Measurements from ENCODE around the gene NR1D1.

Gene NR1D1

DNA sequence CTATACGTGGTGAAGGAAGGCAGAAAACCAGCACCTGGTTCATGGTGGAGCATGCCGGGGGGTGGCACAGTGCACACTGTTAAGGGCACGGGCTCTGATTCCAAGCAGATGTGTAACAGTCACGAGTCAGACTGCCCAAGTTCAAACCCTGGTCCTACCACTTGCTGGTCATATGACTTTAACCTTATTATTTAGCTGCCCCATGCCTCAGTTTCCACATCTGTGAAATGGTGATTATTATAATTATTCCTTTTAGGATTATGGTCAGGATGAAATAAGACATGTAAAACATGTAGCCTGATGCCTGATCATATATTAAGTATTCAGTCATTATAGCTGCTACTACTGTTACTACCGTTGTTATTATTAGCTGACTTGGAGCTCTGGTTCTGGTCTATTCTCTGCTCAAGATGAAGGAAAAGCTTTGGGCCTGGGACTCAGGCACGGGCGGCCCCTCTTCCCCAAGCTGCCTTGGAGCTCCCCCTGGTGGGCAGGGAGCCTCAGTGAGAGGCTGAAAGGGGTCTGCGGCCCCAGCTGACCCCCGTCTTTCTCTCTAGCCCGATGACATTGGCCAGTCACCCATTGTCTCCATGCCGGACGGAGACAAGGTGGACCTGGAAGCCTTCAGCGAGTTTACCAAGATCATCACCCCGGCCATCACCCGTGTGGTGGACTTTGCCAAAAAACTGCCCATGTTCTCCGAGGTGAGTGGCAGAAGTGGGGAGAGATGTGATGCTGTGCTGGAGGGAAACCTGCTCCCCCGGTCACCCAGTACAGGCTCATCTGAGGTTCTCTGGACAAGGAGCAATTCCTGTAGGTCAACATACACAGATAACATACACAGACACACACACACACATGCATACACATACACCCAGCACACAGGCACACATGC lies 14.0 kb downstream of the NR1D1 start (continued):
- TF ChIP-seq ZNF324 (tag by site-specific recombination; IDR thresholded peaks at IDR 0.05) (no peak), ZNF133 (tag by site-specific recombination; IDR thresholded peaks at IDR 0.05) (no peak), ZNF221 (tag by site-specific recombination; IDR thresholded peaks at IDR 0.05; ENCODE audit: borderline replicate concordance) (no peak), ZNF341 (tag by site-specific recombination; IDR thresholded peaks at IDR 0.05; ENCODE audit: low read depth) (no peak), ZNF623 (tag by site-specific recombination; IDR thresholded peaks at IDR 0.05) (no peak), ZBTB20 (tag by site-specific recombination; IDR thresholded peaks at IDR 0.05) (no peak), ZNF10 (tag by site-specific recombination; IDR thresholded peaks at IDR 0.05) (no peak), ZNF48 (tag by site-specific recombination; IDR thresholded peaks at IDR 0.05) (no peak), ZNF155 (tag by site-specific recombination; IDR thresholded peaks at IDR 0.05) (no peak), ZIC2 (tag by site-specific recombination; IDR thresholded peaks at IDR 0.05) (no peak), ZNF2 (tag by site-specific recombination; IDR thresholded peaks at IDR 0.05) (no peak), ZNF843 (tag by site-specific recombination; IDR thresholded peaks at IDR 0.05) (no peak), ZNF16 (tag by site-specific recombination; IDR thresholded peaks at IDR 0.05; ENCODE audit: low read depth) (no peak), SCRT2 (tag by site-specific recombination; IDR thresholded peaks at IDR 0.05) (no peak), ZNF548 (tag by site-specific recombination; IDR thresholded peaks at IDR 0.05) (no peak), KLF16 (tag by site-specific recombination; IDR thresholded peaks at IDR 0.05) (no peak), ZBTB8A (tag by site-specific recombination; IDR thresholded peaks at IDR 0.05) (no peak), MEIS1 (CRISPR knock-in tag; IDR thresholded peaks at IDR 0.05; ENCODE audit: borderline replicate concordance) (no peak)
- TF ChIP-seq, protein P1, sequence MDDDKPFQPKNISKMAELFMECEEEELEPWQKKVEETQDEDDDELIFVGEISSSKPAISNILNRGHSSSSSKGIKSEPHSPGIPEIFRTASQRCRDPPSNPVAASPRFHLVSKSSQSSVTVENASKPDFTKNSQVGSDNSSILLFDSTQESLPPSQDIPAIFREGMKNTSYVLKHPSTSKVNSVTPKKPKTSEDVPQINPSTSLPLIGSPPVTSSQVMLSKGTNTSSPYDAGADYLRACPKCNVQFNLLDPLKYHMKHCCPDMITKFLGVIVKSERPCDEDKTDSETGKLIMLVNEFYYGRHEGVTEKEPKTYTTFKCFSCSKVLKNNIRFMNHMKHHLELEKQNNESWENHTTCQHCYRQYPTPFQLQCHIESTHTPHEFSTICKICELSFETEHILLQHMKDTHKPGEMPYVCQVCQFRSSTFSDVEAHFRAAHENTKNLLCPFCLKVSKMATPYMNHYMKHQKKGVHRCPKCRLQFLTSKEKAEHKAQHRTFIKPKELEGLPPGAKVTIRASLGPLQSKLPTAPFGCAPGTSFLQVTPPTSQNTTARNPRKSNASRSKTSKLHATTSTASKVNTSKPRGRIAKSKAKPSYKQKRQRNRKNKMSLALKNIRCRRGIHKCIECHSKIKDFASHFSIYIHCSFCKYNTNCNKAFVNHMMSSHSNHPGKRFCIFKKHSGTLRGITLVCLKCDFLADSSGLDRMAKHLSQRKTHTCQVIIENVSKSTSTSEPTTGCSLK (tag by site-specific recombination; IDR thresholded peaks at IDR 0.05) = 0 out of 2 replicates have a peak, but pooled peaks have one; percentile 28
- TF ChIP-seq, protein P2, sequence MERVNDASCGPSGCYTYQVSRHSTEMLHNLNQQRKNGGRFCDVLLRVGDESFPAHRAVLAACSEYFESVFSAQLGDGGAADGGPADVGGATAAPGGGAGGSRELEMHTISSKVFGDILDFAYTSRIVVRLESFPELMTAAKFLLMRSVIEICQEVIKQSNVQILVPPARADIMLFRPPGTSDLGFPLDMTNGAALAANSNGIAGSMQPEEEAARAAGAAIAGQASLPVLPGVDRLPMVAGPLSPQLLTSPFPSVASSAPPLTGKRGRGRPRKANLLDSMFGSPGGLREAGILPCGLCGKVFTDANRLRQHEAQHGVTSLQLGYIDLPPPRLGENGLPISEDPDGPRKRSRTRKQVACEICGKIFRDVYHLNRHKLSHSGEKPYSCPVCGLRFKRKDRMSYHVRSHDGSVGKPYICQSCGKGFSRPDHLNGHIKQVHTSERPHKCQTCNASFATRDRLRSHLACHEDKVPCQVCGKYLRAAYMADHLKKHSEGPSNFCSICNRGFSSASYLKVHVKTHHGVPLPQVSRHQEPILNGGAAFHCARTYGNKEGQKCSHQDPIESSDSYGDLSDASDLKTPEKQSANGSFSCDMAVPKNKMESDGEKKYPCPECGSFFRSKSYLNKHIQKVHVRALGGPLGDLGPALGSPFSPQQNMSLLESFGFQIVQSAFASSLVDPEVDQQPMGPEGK (tag by site-specific recombination; IDR thresholded peaks at IDR 0.05) = 0 out of 2 replicates have a peak, but pooled peaks have one; percentile 27
- TF ChIP-seq, protein P3, sequence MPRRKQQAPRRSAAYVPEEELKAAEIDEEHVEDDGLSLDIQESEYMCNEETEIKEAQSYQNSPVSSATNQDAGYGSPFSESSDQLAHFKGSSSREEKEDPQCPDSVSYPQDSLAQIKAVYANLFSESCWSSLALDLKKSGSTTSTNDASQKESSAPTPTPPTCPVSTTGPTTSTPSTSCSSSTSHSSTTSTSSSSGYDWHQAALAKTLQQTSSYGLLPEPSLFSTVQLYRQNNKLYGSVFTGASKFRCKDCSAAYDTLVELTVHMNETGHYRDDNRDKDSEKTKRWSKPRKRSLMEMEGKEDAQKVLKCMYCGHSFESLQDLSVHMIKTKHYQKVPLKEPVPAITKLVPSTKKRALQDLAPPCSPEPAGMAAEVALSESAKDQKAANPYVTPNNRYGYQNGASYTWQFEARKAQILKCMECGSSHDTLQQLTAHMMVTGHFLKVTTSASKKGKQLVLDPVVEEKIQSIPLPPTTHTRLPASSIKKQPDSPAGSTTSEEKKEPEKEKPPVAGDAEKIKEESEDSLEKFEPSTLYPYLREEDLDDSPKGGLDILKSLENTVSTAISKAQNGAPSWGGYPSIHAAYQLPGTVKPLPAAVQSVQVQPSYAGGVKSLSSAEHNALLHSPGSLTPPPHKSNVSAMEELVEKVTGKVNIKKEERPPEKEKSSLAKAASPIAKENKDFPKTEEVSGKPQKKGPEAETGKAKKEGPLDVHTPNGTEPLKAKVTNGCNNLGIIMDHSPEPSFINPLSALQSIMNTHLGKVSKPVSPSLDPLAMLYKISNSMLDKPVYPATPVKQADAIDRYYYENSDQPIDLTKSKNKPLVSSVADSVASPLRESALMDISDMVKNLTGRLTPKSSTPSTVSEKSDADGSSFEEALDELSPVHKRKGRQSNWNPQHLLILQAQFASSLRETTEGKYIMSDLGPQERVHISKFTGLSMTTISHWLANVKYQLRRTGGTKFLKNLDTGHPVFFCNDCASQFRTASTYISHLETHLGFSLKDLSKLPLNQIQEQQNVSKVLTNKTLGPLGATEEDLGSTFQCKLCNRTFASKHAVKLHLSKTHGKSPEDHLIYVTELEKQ (tag by site-specific recombination; IDR thresholded peaks at IDR 0.05; ENCODE audit: borderline replicate concordance) = no peak
- TF ChIP-seq, protein P4, sequence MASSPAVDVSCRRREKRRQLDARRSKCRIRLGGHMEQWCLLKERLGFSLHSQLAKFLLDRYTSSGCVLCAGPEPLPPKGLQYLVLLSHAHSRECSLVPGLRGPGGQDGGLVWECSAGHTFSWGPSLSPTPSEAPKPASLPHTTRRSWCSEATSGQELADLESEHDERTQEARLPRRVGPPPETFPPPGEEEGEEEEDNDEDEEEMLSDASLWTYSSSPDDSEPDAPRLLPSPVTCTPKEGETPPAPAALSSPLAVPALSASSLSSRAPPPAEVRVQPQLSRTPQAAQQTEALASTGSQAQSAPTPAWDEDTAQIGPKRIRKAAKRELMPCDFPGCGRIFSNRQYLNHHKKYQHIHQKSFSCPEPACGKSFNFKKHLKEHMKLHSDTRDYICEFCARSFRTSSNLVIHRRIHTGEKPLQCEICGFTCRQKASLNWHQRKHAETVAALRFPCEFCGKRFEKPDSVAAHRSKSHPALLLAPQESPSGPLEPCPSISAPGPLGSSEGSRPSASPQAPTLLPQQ (tag by site-specific recombination; IDR thresholded peaks at IDR 0.05) = no peak
- TF ChIP-seq, protein P5, sequence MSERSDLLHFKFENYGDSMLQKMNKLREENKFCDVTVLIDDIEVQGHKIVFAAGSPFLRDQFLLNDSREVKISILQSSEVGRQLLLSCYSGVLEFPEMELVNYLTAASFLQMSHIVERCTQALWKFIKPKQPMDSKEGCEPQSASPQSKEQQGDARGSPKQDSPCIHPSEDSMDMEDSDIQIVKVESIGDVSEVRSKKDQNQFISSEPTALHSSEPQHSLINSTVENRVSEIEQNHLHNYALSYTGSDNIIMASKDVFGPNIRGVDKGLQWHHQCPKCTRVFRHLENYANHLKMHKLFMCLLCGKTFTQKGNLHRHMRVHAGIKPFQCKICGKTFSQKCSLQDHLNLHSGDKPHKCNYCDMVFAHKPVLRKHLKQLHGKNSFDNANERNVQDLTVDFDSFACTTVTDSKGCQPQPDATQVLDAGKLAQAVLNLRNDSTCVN (tag by site-specific recombination; optimal IDR thresholded peaks at IDR 0.05) = peak; percentile 14
- TF ChIP-seq, protein P6, sequence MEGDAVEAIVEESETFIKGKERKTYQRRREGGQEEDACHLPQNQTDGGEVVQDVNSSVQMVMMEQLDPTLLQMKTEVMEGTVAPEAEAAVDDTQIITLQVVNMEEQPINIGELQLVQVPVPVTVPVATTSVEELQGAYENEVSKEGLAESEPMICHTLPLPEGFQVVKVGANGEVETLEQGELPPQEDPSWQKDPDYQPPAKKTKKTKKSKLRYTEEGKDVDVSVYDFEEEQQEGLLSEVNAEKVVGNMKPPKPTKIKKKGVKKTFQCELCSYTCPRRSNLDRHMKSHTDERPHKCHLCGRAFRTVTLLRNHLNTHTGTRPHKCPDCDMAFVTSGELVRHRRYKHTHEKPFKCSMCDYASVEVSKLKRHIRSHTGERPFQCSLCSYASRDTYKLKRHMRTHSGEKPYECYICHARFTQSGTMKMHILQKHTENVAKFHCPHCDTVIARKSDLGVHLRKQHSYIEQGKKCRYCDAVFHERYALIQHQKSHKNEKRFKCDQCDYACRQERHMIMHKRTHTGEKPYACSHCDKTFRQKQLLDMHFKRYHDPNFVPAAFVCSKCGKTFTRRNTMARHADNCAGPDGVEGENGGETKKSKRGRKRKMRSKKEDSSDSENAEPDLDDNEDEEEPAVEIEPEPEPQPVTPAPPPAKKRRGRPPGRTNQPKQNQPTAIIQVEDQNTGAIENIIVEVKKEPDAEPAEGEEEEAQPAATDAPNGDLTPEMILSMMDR (tag by site-specific recombination; IDR thresholded peaks at IDR 0.05) = peak; percentile 65; the same call in 1 of the 2 replicates
- TF ChIP-seq, protein P7, sequence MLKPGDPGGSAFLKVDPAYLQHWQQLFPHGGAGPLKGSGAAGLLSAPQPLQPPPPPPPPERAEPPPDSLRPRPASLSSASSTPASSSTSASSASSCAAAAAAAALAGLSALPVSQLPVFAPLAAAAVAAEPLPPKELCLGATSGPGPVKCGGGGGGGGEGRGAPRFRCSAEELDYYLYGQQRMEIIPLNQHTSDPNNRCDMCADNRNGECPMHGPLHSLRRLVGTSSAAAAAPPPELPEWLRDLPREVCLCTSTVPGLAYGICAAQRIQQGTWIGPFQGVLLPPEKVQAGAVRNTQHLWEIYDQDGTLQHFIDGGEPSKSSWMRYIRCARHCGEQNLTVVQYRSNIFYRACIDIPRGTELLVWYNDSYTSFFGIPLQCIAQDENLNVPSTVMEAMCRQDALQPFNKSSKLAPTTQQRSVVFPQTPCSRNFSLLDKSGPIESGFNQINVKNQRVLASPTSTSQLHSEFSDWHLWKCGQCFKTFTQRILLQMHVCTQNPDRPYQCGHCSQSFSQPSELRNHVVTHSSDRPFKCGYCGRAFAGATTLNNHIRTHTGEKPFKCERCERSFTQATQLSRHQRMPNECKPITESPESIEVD (tag by site-specific recombination; IDR thresholded peaks at IDR 0.05) = no peak

Measured in HEK293 (cell line).